OCI-LY3 (cell line): Measurements from ENCODE around the gene DOCK7.

Experiments
- EZH2phosphoT487 ChIP-seq: fragments of 200-600 bp; shearing (Covaris generic); IDR thresholded peaks from 2 replicates; pipeline ENCODE4 v1.6.1; 2018; ENCODE audit warnings: antibody characterized with exemption, mixed run types, low read depth
- TF ChIP-seq, protein P1 (sequence below): fragments of 200-600, 300-600 bp; sonication (generic); IDR thresholded peaks from 2 replicates; pipeline ENCODE4 v1.5.1; 2014; ENCODE audit warnings: antibody characterized with exemption, low read length, low read depth

DNA sequence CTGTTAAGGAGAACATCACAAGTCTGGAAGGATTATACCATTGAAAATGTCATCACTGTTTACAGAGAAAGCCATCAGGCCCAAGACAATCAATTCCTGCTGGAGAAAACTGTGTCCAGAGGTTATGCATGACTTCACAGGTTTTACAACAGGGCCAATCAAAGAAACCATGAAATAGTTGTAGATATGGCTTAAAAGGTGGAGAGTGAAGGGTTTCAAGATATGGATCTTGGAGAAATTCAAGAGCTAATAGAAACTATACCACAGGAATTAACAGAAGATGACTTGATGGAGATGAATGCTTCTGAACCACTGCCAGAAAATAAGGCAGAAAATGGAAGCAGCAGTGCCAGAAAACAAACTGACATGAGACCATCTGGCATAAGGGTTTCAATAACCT, 221.1 kb downstream of the DOCK7 start:
- TF ChIP-seq, protein P1, sequence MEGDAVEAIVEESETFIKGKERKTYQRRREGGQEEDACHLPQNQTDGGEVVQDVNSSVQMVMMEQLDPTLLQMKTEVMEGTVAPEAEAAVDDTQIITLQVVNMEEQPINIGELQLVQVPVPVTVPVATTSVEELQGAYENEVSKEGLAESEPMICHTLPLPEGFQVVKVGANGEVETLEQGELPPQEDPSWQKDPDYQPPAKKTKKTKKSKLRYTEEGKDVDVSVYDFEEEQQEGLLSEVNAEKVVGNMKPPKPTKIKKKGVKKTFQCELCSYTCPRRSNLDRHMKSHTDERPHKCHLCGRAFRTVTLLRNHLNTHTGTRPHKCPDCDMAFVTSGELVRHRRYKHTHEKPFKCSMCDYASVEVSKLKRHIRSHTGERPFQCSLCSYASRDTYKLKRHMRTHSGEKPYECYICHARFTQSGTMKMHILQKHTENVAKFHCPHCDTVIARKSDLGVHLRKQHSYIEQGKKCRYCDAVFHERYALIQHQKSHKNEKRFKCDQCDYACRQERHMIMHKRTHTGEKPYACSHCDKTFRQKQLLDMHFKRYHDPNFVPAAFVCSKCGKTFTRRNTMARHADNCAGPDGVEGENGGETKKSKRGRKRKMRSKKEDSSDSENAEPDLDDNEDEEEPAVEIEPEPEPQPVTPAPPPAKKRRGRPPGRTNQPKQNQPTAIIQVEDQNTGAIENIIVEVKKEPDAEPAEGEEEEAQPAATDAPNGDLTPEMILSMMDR = no peak
- no peak for TF ChIP-seq EZH2phosphoT487
